SK-N-SH (cell line): Measurements from ENCODE around the gene ACSL3.

Experiments used
- CTCF ChIP-seq: fragments of 200-600 bp; sonication (generic); IDR thresholded peaks from 2 replicates; pipeline ENCODE4 v1.6.1; 2017; ENCODE audit warnings: antibody characterized with exemption, mild to moderate bottlenecking, moderate library complexity
- FOXM1 ChIP-seq: IDR thresholded peaks from 2 replicates; pipeline ENCODE4 v1.4.0; 2012; ENCODE audit warnings: low read depth, mild to moderate bottlenecking
- POLR2AphosphoS5 ChIP-seq: IDR thresholded peaks from 2 replicates; pipeline ENCODE4 v1.6.1; 2012; ENCODE audit warnings: low read depth, low read length
- RAD21 ChIP-seq: IDR thresholded peaks from 2 replicates; pipeline ENCODE4 v1.6.1; 2012; ENCODE audit warnings: mild to moderate bottlenecking, low read length
- RCOR1 ChIP-seq: fragments of 150-350 bp; IDR thresholded peaks from 2 replicates; pipeline ENCODE4 v1.6.1; 2017; ENCODE audit warnings: antibody characterized with exemption, low read length
- RXRA ChIP-seq: IDR thresholded peaks from 2 replicates; pipeline ENCODE4 v1.4.0; 2012; ENCODE audit warnings: low read depth, mild to moderate bottlenecking, borderline replicate concordance
- SIN3A ChIP-seq: IDR thresholded peaks from 2 replicates; pipeline ENCODE4 v1.6.1; 2012; ENCODE audit warnings: low read depth, mild to moderate bottlenecking, low read length, moderate library complexity, borderline replicate concordance
- SMC3 ChIP-seq: IDR thresholded peaks from 2 replicates; pipeline ENCODE4 v1.6.1; 2012; ENCODE audit warnings: low read depth, low read length, improper control_type of control experiment
- TAF1 ChIP-seq: IDR thresholded peaks from 2 replicates; pipeline ENCODE4 v1.6.1; 2012; ENCODE audit warnings: low read depth, mild to moderate bottlenecking, low read length, moderate library complexity, borderline replicate concordance
- TEAD4 ChIP-seq: IDR thresholded peaks from 2 replicates; pipeline ENCODE4 v1.4.0; 2012; ENCODE audit warnings: mild to moderate bottlenecking, borderline replicate concordance; ENCODE audit not compliant: insufficient read depth
- TF ChIP-seq, protein P1 (sequence below): fragments of 150-350 bp; IDR thresholded peaks from 2 replicates; pipeline ENCODE4 v1.6.1; 2017; ENCODE audit warnings: antibody characterized with exemption, low read length, low read depth, borderline replicate concordance
- TF ChIP-seq, protein P2 (sequence below): fragments of 150-350 bp; IDR thresholded peaks from 2 replicates; pipeline ENCODE4 v1.6.1; 2016; ENCODE audit warnings: mild to moderate bottlenecking, low read depth, low read length

DNA sequence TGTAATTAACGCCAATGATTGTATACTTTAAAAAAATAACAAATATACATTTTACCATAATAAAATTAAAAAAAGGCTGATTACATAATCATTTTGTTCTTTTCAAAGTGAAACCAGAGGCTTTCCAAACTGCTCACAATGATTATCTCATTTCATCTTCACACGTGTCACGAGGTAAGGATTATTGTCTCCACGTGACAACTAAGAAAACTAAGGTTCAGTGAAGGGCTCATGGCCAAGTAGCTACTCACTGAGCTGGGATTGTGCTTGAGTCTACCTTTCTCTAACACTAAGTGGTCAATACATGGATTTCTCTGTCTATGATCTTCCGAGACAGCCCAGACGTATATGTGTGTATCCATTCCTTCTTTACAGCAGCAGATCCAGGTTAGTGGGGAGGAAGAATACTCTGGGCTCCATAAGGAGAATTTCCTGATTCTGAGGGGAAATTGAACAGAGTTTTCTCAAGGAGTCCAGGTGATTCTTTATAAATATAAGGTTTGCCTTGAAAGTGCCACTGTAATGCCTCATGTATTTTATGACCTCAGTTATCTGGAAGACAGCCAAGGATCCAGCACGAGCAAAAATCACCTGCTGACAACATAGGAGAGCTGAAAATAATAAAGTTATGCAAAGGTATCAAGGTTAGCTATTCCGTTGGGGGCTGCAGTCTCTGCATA lies 25.6 kb upstream of the ACSL3 start:
- TF ChIP-seq SIN3A (no peak), SMC3 (no peak), RXRA (no peak), TAF1 (no peak), CTCF (no peak), POLR2AphosphoS5 (no peak), TEAD4 (no peak), FOXM1 (no peak), RCOR1 (no peak), RAD21 (no peak)
- TF ChIP-seq, protein P1, sequence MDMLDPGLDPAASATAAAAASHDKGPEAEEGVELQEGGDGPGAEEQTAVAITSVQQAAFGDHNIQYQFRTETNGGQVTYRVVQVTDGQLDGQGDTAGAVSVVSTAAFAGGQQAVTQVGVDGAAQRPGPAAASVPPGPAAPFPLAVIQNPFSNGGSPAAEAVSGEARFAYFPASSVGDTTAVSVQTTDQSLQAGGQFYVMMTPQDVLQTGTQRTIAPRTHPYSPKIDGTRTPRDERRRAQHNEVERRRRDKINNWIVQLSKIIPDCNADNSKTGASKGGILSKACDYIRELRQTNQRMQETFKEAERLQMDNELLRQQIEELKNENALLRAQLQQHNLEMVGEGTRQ, result no peak
- TF ChIP-seq, protein P2, sequence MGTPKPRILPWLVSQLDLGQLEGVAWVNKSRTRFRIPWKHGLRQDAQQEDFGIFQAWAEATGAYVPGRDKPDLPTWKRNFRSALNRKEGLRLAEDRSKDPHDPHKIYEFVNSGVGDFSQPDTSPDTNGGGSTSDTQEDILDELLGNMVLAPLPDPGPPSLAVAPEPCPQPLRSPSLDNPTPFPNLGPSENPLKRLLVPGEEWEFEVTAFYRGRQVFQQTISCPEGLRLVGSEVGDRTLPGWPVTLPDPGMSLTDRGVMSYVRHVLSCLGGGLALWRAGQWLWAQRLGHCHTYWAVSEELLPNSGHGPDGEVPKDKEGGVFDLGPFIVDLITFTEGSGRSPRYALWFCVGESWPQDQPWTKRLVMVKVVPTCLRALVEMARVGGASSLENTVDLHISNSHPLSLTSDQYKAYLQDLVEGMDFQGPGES, result no peak
